A673 (cell line): Measurements from ENCODE around the gene USP40. TPM values are rescaled to one million over a fixed set of nuclear protein-coding genes. Genes with fewer than 3 reads are reported as not detected.

Source experiments
- BruUV-seq: library from RNA; stranded (reverse); fragments of 400-500 nt; replicated peaks from 2 replicates; lab custom pipeline; 2021; lab: Mats Ljungman, UMichigan
- CTCF ChIA-PET: fragments of 300-600 bp; sonication (Branson Sonifier 250); formaldehyde crosslinking; loops from one replicate; lab custom pipeline; 2022; ENCODE audit warnings: antibody characterized with exemption; lab: Charles Lee
- POLR2A ChIA-PET: fragments of 300-600 bp; sonication (Branson Sonifier 250); formaldehyde crosslinking; loops from one replicate; lab custom pipeline; 2022; ENCODE audit warnings: antibody characterized with exemption; ENCODE audit not compliant: low non-redundant PET; lab: Charles Lee
- DNase-seq: peaks from one replicate; pipeline ENCODE4 v3.0.0-alpha.2; 2015; ENCODE audit warnings: low spot score
- H3K27ac ChIP-seq: fragments of 200-600 bp; sonication (generic); 2 replicates; pipeline ENCODE4 v1.5.1; 2016; ENCODE audit warnings: mixed run types, low read depth, mild to moderate bottlenecking, mixed read lengths, antibody characterized with exemption, low read length; ENCODE audit not compliant: poor library complexity, severe bottlenecking
- H3K27me3 ChIP-seq: fragments of 200-600 bp; sonication (generic); replicated peaks from 2 replicates; pipeline ENCODE4 v1.6.1; 2017; ENCODE audit warnings: mixed run types, low read depth, mild to moderate bottlenecking, mixed read lengths, antibody characterized with exemption, low read length; ENCODE audit not compliant: insufficient read depth, poor library complexity
- H3K36me3 ChIP-seq: fragments of 200-600 bp; sonication (generic); 2 replicates; pipeline ENCODE4 v1.6.1; 2016; ENCODE audit warnings: mixed run types, mild to moderate bottlenecking, mixed read lengths, antibody characterized with exemption, low read length; ENCODE audit not compliant: insufficient read depth, poor library complexity, severe bottlenecking
- H3K4me1 ChIP-seq: fragments of 200-600 bp; sonication (generic); 2 replicates; pipeline ENCODE4 v1.6.1; 2017; ENCODE audit warnings: mixed run types, mild to moderate bottlenecking, mixed read lengths, antibody characterized with exemption, low read length; ENCODE audit not compliant: insufficient read depth, poor library complexity, severe bottlenecking
- H3K4me3 ChIP-seq: fragments of 200-600 bp; sonication (generic); 2 replicates; pipeline ENCODE4 v1.5.1; 2016; ENCODE audit warnings: low read depth, mixed run types, mild to moderate bottlenecking, mixed read lengths, low read length; ENCODE audit not compliant: poor library complexity, severe bottlenecking
- H3K9me3 ChIP-seq: fragments of 200-600 bp; sonication (generic); 2 replicates; pipeline ENCODE4 v1.6.1; 2016; ENCODE audit warnings: mixed run types, low read depth, mild to moderate bottlenecking, mixed read lengths, antibody characterized with exemption, low read length; ENCODE audit not compliant: poor library complexity, severe bottlenecking
- EZH2 ChIP-seq: fragments of 200-600 bp; sonication (generic); IDR thresholded peaks from 2 replicates; pipeline ENCODE4 v1.6.1; 2017; ENCODE audit warnings: borderline replicate concordance, low read depth, mild to moderate bottlenecking, mixed read lengths, antibody characterized with exemption, low read length; ENCODE audit not compliant: poor library complexity, severe bottlenecking
- intact Hi-C: fragments of 100-400 bp; cut with micrococcal nuclease; formaldehyde crosslinking; loops from one replicate; pipeline ENCODE4 v1.10.0; 2022; ENCODE audit not compliant: unreplicated experiment
- total RNA-seq: library from RNA; stranded (reverse); gene quantifications from 2 replicates; pipeline ENCODE4 v1.2.3, GENCODE V29; 2021
- TF ChIP-seq, protein P1 (sequence below): fragments of 300-800, 200-600 bp; sonication (generic); conservative IDR thresholded peaks from 2 replicates; pipeline ENCODE4 v1.5.1; 2017; ENCODE audit warnings: low read depth, mild to moderate bottlenecking, antibody characterized with exemption, low read length, moderate library complexity, mixed read lengths

The USP40 gene
- total RNA-seq, 1 experiment from 2014 or later = 29.6 TPM

DNA sequence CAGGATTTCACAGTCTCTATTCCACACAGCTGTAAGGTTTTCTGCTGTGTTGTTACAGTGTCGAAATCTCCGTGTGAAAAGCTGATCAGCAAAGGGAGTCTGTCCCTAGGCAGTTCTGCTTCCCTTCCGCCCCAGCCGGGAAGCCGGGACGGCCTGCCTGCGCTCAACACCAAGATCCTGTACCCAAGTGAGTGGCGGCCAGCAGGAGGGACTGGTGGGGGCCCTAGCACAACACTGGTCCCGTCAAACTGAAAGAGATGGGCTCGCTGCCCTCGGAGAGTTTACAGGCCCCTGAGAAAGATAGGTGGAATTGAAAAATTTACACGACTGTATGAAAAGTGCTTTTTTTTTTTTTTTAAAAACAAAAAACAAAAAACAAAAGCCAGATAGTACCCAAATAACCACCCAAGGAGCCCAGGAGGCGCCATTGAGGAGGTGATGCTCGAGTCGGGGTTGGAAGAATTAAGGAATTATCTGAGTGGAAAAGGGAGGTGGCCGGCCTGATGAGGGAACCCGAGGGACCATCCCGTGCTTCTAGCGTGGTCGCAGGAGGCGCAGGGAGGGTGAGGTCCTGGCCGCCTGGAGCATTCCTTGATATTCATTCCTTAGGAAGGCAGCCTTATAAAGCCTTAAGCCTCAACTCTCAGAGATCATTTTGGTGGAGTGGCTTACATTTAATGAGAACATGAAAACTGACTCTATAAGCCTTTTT lies 115.6 kb downstream of the USP40 start:
- intact Hi-C loops = no loop called here
- no peak overlapping the region for H3K4me3 ChIP-seq
- no peaks in the 10 kb centered on the region for H3K27me3 ChIP-seq
- no TSS peak for BruUV-seq
- no peak for DNase-seq
- H3K9me3 ChIP-seq = no peaks in the 10 kb centered on the region
- H3K36me3 ChIP-seq = peaks cover 79% of the 10 kb centered on the region
- ChIA-PET CTCF (no interaction called here), POLR2A (no interaction called here)
- no peak overlapping the region for H3K27ac ChIP-seq
- peaks cover 7% of the 10 kb centered on the region for H3K4me1 ChIP-seq
- TF ChIP-seq, protein P1, sequence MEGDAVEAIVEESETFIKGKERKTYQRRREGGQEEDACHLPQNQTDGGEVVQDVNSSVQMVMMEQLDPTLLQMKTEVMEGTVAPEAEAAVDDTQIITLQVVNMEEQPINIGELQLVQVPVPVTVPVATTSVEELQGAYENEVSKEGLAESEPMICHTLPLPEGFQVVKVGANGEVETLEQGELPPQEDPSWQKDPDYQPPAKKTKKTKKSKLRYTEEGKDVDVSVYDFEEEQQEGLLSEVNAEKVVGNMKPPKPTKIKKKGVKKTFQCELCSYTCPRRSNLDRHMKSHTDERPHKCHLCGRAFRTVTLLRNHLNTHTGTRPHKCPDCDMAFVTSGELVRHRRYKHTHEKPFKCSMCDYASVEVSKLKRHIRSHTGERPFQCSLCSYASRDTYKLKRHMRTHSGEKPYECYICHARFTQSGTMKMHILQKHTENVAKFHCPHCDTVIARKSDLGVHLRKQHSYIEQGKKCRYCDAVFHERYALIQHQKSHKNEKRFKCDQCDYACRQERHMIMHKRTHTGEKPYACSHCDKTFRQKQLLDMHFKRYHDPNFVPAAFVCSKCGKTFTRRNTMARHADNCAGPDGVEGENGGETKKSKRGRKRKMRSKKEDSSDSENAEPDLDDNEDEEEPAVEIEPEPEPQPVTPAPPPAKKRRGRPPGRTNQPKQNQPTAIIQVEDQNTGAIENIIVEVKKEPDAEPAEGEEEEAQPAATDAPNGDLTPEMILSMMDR = no peak
- no peak for TF ChIP-seq EZH2

GRCh38 chr2:233449921-233450863 lies 116.4 kb downstream of the USP40 start:
- Histone ChIP-seq H3K27ac (peak overlapping the region; percentile 59), H3K9me3 (no peaks in the 10 kb centered on the region), H3K4me1 (peaks cover 7% of the 10 kb centered on the region), H3K27me3 (no peaks in the 10 kb centered on the region), H3K36me3 (peaks cover 75% of the 10 kb centered on the region), H3K4me3 (no peak overlapping the region)
- intact Hi-C loops = loop anchor here (1.0 to 5.0 kb wide), 2 partner anchors 261 to 382 kb away; no protein-coding TSS in a partner anchor
- ChIA-PET POLR2A (no interaction called here), CTCF (interaction anchor here (1.2 kb wide), 1 partner anchor 476 kb away, joined by 3 read pairs; no protein-coding TSS in a partner anchor)
- no peak for TF ChIP-seq EZH2
- TF ChIP-seq, protein P1 = no peak
- no TSS peak for BruUV-seq
- no peak for DNase-seq

- CTCF ChIA-PET = interaction anchor here (0.5 to 1.8 kb wide), 4 partner anchors 23 to 477 kb away, joined by 3 to 8 read pairs (median 4); partner anchors contain the start of gene UGT1A5
- peaks cover 7% of the 10 kb centered on the region for H3K4me1 ChIP-seq
- no peaks in the 10 kb centered on the region for H3K27me3 ChIP-seq
- peaks cover 69% of the 10 kb centered on the region for H3K36me3 ChIP-seq
- BruUV-seq = no TSS peak
- POLR2A ChIA-PET = interaction anchor here (0.6 kb wide), 1 partner anchor 40 kb away, joined by 3 read pairs; no protein-coding TSS in a partner anchor
- no peaks in the 10 kb centered on the region for H3K9me3 ChIP-seq
- H3K27ac ChIP-seq = no peak overlapping the region
- intact Hi-C loops = loop anchor here (1.0 to 5.0 kb wide), 2 partner anchors 262 to 383 kb away; no protein-coding TSS in a partner anchor
- no peak overlapping the region for H3K4me3 ChIP-seq
- no peak for TF ChIP-seq EZH2
- TF ChIP-seq, protein P1 = peak; percentile 89
- DNase-seq = peak; percentile 74
These were observed 117.3 kb downstream of the USP40 start for GRCh38 chr2:233449081-233449901.
